Activated naive CD4-positive, alpha-beta T cell treated with anti-CD3 and anti-CD28 coated beads, Interleukin-2, amount 50 U/mL, for 24 hours (primary cell): ENCODE data around the gene OR6C74.

Source experiments
- H3K27ac Mint-ChIP-seq: one replicate; pipeline ENCODE4 v1.8.0; 2021; ENCODE audit warnings: mild to moderate bottlenecking, mixed read lengths
- H3K27me3 Mint-ChIP-seq: one replicate; pipeline ENCODE4 v1.8.0; 2021; ENCODE audit warnings: mixed read lengths
- H3K36me3 Mint-ChIP-seq: one replicate; pipeline ENCODE4 v1.8.0; 2021; ENCODE audit warnings: mixed read lengths
- H3K4me1 Mint-ChIP-seq: one replicate; pipeline ENCODE4 v1.8.0; 2021; ENCODE audit warnings: mixed read lengths
- H3K4me3 Mint-ChIP-seq: one replicate; pipeline ENCODE4 v1.8.0; 2021; ENCODE audit warnings: mild to moderate bottlenecking, mixed read lengths
- H3K9me3 Mint-ChIP-seq: one replicate; pipeline ENCODE4 v1.8.0; 2021; ENCODE audit warnings: mixed read lengths

The OR6C74 gene

GRCh38 chr12:55244309-55244708, at the start of gene OR6C74:
TSS of gene OR6C74 (plus strand) at chr12:55244609. CDS start at chr12:55247288, 2,679 bp downstream.
- Mint-ChIP-seq H3K4me1 (no peaks in the 10 kb centered on the region), H3K4me3 (no peak within 1 kb of the TSS), H3K36me3 (no peaks in the 10 kb centered on the region), H3K27ac (no peak within 1 kb of the TSS), H3K27me3 (peaks cover 21% of the 10 kb centered on the region), H3K9me3 (no peaks in the 10 kb centered on the region)

DNA sequence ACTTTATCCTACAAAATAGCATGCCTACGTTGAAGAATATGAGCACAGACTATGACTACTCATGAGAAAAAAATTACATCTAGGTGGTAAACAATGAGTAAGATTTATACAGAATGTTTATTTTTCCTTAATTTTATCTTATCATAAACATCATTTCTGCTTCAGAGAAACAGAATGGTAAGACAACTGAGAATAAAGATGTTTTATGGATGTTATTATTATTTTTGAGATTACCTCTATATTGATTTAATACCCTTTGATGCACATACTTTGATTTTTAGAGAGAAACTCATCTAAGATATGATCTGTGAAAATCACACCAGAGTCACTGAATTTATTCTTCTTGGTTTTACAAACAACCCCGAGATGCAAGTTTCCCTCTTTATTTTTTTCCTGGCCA, 23.7 kb upstream of the OR6C74 start, which contains the start of gene OR10A7:
Gene OR10A7, plus strand, starts transcription at position 301 of the 400 bp plus-strand sequence. Its CDS starts 0 bp downstream, at position 301.
- no peaks in the 10 kb centered on the region for H3K36me3 Mint-ChIP-seq
- H3K4me1 Mint-ChIP-seq, result no peaks in the 10 kb centered on the region
- H3K9me3 Mint-ChIP-seq, result no peaks in the 10 kb centered on the region
- no peak within 1 kb of the TSS for H3K4me3 Mint-ChIP-seq
- peaks cover 9% of the 10 kb centered on the region for H3K27me3 Mint-ChIP-seq
- H3K27ac Mint-ChIP-seq, result no peak within 1 kb of the TSS

DNA sequence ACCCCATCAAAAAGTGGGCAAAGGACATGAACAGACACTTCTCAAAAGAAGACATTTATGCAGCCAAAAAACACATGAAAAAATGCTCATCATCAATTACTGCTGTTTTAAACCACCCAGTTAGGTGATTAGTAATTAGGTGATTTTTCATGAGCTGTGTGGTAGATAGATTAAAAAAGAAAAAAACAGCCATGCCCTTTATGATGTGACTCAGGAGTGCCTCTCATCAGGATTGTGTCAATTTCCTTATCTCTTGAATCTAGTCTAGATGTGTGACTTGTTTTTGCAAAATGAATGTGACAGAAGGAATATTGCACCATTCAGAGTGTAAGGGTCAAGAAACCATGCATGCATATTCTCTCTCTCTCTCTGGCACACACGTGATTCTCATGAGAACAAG, 17.9 kb upstream of the OR6C74 start:
- Mint-ChIP-seq H3K27ac (no peak overlapping the region), H3K4me1 (no peaks in the 10 kb centered on the region)

GRCh38 chr12:55227643-55228042, 16.8 kb upstream of the OR6C74 start:
- Mint-ChIP-seq H3K27ac (no peak overlapping the region), H3K4me1 (no peaks in the 10 kb centered on the region), H3K27me3 (peaks cover 34% of the 10 kb centered on the region), H3K4me3 (no peak overlapping the region), H3K36me3 (no peaks in the 10 kb centered on the region), H3K9me3 (no peaks in the 10 kb centered on the region)

More for the DNA sequence above, 17.9 kb upstream of the OR6C74 start:
- Mint-ChIP-seq H3K36me3 (no peaks in the 10 kb centered on the region), H3K27me3 (peaks cover 26% of the 10 kb centered on the region), H3K9me3 (no peaks in the 10 kb centered on the region), H3K4me3 (no peak overlapping the region)

DNA sequence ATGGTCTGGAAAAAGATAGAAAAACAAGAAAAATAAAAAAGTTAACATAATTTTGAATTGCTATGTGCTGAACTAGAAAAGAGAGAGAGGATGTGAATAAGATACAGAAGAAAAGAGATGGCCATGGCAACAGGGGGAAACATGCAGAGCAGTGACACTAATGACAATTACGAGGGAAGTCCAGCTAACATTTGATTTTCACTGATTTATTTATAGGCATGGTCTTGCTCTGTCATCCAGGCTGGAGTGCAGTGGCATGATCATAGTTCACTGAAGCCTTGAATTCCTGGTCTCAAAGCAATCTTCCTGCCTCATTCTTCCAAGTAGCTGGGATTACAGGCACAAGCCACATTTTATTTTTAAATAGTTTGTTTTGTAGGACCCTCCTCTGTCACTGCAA, 1.8 kb downstream of the OR6C74 start:
- Mint-ChIP-seq H3K9me3 (no peaks in the 10 kb centered on the region), H3K4me1 (no peaks in the 10 kb centered on the region), H3K4me3 (no peak overlapping the region), H3K27me3 (peaks cover 22% of the 10 kb centered on the region), H3K27ac (no peak overlapping the region), H3K36me3 (no peaks in the 10 kb centered on the region)

DNA sequence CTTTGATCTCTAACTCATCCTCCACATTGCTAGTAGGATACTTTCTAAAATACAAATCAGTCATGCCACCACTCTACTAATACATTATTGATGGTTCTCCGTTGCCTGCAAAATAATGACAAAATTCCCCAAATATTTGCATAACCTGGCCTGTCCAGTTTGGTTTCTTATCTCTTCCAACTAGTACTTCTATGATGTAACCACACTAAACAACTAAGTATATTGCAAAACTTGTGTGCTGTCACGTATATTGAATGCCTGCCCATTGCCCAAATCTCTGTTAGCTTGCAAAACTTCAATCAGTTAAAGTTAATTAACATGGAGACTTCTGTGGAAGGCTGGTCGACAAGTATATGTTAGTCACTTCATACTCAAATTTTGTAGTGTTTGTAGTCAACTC, 6.5 kb downstream of the OR6C74 start:
- Mint-ChIP-seq H3K4me1 (no peaks in the 10 kb centered on the region), H3K36me3 (no peaks in the 10 kb centered on the region), H3K4me3 (no peak overlapping the region), H3K27ac (no peak overlapping the region), H3K27me3 (peaks cover 17% of the 10 kb centered on the region), H3K9me3 (no peaks in the 10 kb centered on the region)

- Mint-ChIP-seq H3K4me3 (no peak overlapping the region), H3K9me3 (no peaks in the 10 kb centered on the region), H3K36me3 (no peaks in the 10 kb centered on the region), H3K4me1 (no peaks in the 10 kb centered on the region), H3K27ac (no peak overlapping the region), H3K27me3 (peaks cover 9% of the 10 kb centered on the region)
Observed at GRCh38 chr12:55253281-55253680, 8.9 kb downstream of the OR6C74 start.

DNA sequence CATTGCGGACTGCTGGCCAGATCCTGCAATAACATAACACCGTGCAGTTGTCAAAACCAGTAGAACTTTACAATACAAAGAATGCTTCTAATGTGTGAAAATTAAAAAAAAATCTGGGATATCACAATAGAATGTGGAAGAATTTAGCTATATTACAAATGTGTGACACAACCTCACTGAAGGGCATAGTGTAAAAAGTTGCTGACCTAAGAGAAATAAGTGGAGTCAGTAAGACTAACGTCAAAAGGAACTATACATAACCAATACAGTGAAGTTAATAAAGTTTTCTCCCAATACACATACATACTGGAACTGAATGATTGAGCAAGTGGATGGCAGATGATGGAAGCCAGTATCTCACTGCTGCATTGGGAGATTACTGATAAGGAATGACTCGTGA, 12.4 kb downstream of the OR6C74 start:
- H3K27ac Mint-ChIP-seq, result no peak overlapping the region
- peaks cover 8% of the 10 kb centered on the region for H3K27me3 Mint-ChIP-seq
- H3K36me3 Mint-ChIP-seq, result no peaks in the 10 kb centered on the region
- no peaks in the 10 kb centered on the region for H3K4me1 Mint-ChIP-seq
- no peak overlapping the region for H3K4me3 Mint-ChIP-seq
- H3K9me3 Mint-ChIP-seq, result no peaks in the 10 kb centered on the region

GRCh38 chr12:55258303-55258702, 13.9 kb downstream of the OR6C74 start:
- H3K4me1 Mint-ChIP-seq, result no peaks in the 10 kb centered on the region
- H3K4me3 Mint-ChIP-seq, result no peak overlapping the region
- H3K9me3 Mint-ChIP-seq, result no peaks in the 10 kb centered on the region
- H3K27me3 Mint-ChIP-seq, result peaks cover 6% of the 10 kb centered on the region
- no peak overlapping the region for H3K27ac Mint-ChIP-seq
- no peaks in the 10 kb centered on the region for H3K36me3 Mint-ChIP-seq

DNA sequence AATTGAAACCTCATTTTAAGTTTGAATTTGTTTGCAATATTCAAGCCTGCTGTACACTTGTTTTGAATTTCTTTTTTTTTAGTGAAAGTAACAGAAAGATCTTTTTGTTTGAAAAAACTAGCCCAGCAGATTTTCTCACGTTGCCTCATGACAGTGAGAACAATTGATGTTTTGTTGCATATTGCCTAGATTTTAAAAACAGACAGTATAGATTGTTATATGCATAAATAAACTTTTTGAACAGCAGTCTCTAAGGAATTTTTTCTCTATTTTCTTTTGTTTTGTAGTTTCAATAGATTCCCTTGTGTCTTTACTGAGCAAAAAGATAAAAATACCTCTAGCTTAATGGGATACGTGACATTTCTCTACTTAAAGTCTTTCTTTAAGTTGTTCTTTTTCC, 36.6 kb downstream of the OR6C74 start:
- Mint-ChIP-seq H3K4me3 (no peak overlapping the region), H3K9me3 (no peaks in the 10 kb centered on the region), H3K27ac (no peak overlapping the region), H3K27me3 (peaks cover 22% of the 10 kb centered on the region), H3K36me3 (no peaks in the 10 kb centered on the region), H3K4me1 (no peaks in the 10 kb centered on the region)

DNA sequence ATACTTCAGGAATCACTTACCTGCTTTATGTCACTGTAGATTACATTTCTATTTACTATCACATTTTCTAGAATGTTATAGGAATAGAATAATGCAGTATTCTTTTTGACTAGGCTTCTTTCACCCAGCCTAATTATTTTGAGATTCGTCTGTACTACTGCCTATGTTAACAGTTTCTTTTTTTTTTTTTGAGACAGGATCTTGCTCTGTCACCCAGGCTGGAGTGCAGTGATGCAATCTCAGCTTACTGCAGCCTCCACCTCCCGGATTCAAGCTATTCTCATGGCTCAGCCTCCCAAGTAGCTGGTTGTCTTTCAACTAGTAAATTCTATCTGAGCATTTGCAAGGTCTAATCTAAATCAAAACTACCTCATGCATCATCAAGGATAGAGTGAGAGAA, 45.6 kb downstream of the OR6C74 start:
- no peaks in the 10 kb centered on the region for H3K9me3 Mint-ChIP-seq
- H3K4me1 Mint-ChIP-seq, result no peaks in the 10 kb centered on the region
- no peak overlapping the region for H3K4me3 Mint-ChIP-seq
- no peaks in the 10 kb centered on the region for H3K36me3 Mint-ChIP-seq
- peaks cover 15% of the 10 kb centered on the region for H3K27me3 Mint-ChIP-seq
- no peak overlapping the region for H3K27ac Mint-ChIP-seq
